HAP-1 (cell line): Measurements from ENCODE around the gene TMEM39A.

Source experiments
- DNase-seq, 2 experiments: peaks; one replicate each; pipeline ENCODE4 v3.0.0-alpha.2; 2016 to 2020; ENCODE audit warnings: low spot score in 2 of 2
- H3K27me3 ChIP-seq: fragments of 250-450 bp; sonication (Bioruptor Pico); 2 replicates; pipeline ENCODE4 v1.5.1; 2020; ENCODE audit warnings: low read depth, mild to moderate bottlenecking, moderate library complexity
- H3K36me3 ChIP-seq: fragments of 250-450 bp; sonication (Bioruptor Pico); replicated peaks from 2 replicates; pipeline ENCODE4 v1.5.1; 2020; ENCODE audit warnings: mild to moderate bottlenecking
- H3K4me1 ChIP-seq: fragments of 250-450 bp; sonication (Bioruptor Pico); 2 replicates; pipeline ENCODE4 v1.5.1; 2020; ENCODE audit warnings: mild to moderate bottlenecking
- H3K4me3 ChIP-seq: fragments of 250-450 bp; sonication (Bioruptor Pico); 2 replicates; pipeline ENCODE4 v1.5.1; 2020; ENCODE audit warnings: mild to moderate bottlenecking, moderate library complexity
- H3K9me3 ChIP-seq: fragments of 250-450 bp; sonication (Bioruptor Pico); 2 replicates; pipeline ENCODE4 v1.5.1; 2020; ENCODE audit warnings: mild to moderate bottlenecking, moderate library complexity
- in situ Hi-C: fragments of 300-500 bp; cut with MboI; formaldehyde crosslinking; loops from 3 replicates; pipeline ENCODE4 v1.14.3; 2020; ENCODE audit warnings: low sequenced_read_pairs, inconsistent platforms, mixed read lengths

Gene TMEM39A

GRCh38 chr3:119401503-119402440 is 61.6 kb downstream of the TMEM39A start:
- no peaks in the 10 kb centered on the region for H3K36me3 ChIP-seq
- no peak overlapping the region for H3K4me3 ChIP-seq
- peaks cover 4% of the 10 kb centered on the region for H3K4me1 ChIP-seq
- H3K9me3 ChIP-seq: no peaks in the 10 kb centered on the region
- no peaks in the 10 kb centered on the region for H3K27me3 ChIP-seq
- no peak for DNase-seq
- in situ Hi-C loops: no loop called here

GRCh38 chr3:119401069-119401468 is 62.3 kb downstream of the TMEM39A start:
- Histone ChIP-seq H3K4me3 (no peak overlapping the region), H3K27me3 (no peaks in the 10 kb centered on the region), H3K4me1 (peaks cover 11% of the 10 kb centered on the region), H3K9me3 (no peaks in the 10 kb centered on the region), H3K36me3 (no peaks in the 10 kb centered on the region)
- in situ Hi-C loops: no loop called here
- DNase-seq: no peak

- peaks cover 16% of the 10 kb centered on the region for H3K4me1 ChIP-seq
- in situ Hi-C loops: no loop called here
- no peaks in the 10 kb centered on the region for H3K27me3 ChIP-seq
- no peaks in the 10 kb centered on the region for H3K36me3 ChIP-seq
- H3K9me3 ChIP-seq: no peaks in the 10 kb centered on the region
- no peak overlapping the region for H3K4me3 ChIP-seq
- DNase-seq: no peak
Observed at GRCh38 chr3:119400466-119400865, 62.9 kb downstream of the TMEM39A start.

- no peaks in the 10 kb centered on the region for H3K9me3 ChIP-seq
- 0 out of 2 replicates have a peak, but pooled peaks cover 6% of the 10 kb centered on the region for H3K36me3 ChIP-seq
- H3K27me3 ChIP-seq: no peaks in the 10 kb centered on the region
- H3K4me3 ChIP-seq: no peak overlapping the region
- in situ Hi-C loops: no loop called here
- no peak for DNase-seq
- peaks cover 16% of the 10 kb centered on the region for H3K4me1 ChIP-seq
Observed at GRCh38 chr3:119396870-119397269, 66.5 kb downstream of the TMEM39A start.

- H3K4me3 ChIP-seq: no peak overlapping the region
- in situ Hi-C loops: no loop called here
- no peak for DNase-seq
- H3K36me3 ChIP-seq: 0 out of 2 replicates have a peak, but pooled peaks cover 6% of the 10 kb centered on the region
- no peaks in the 10 kb centered on the region for H3K9me3 ChIP-seq
- H3K27me3 ChIP-seq: no peaks in the 10 kb centered on the region
- H3K4me1 ChIP-seq: peaks cover 16% of the 10 kb centered on the region
Observed at GRCh38 chr3:119395923-119396358, 67.5 kb downstream of the TMEM39A start.

GRCh38 chr3:119388577-119388976 is 74.8 kb downstream of the TMEM39A start:
- Histone ChIP-seq H3K36me3 (0 out of 2 replicates have a peak, but pooled peaks cover 6% of the 10 kb centered on the region), H3K9me3 (no peaks in the 10 kb centered on the region), H3K27me3 (no peaks in the 10 kb centered on the region), H3K4me3 (no peak overlapping the region), H3K4me1 (no peaks in the 10 kb centered on the region)
- DNase-seq: no peak
- in situ Hi-C loops: no loop called here

GRCh38 chr3:119382134-119382533 is 81.3 kb downstream of the TMEM39A start:
- Histone ChIP-seq H3K9me3 (no peaks in the 10 kb centered on the region), H3K4me1 (no peaks in the 10 kb centered on the region), H3K27me3 (no peaks in the 10 kb centered on the region), H3K36me3 (no peaks in the 10 kb centered on the region), H3K4me3 (no peak overlapping the region)
- in situ Hi-C loops: no loop called here
- no peak for DNase-seq

GRCh38 chr3:119380697-119381096 is 82.7 kb downstream of the TMEM39A start:
- Histone ChIP-seq H3K4me1 (no peaks in the 10 kb centered on the region), H3K27me3 (no peaks in the 10 kb centered on the region), H3K4me3 (no peak overlapping the region), H3K9me3 (no peaks in the 10 kb centered on the region), H3K36me3 (no peaks in the 10 kb centered on the region)
- no peak for DNase-seq
- in situ Hi-C loops: no loop called here
